Fibroblast of pulmonary artery (primary cell): ENCODE measurements around the gene PKMYT1.
A peak's percentile ranks its signal among the peaks of the same experiment; 100 is the strongest.

Experiments used
- DNase-seq: peaks from one replicate; pipeline ENCODE4 v3.0.0-alpha.2; 2010; ENCODE audit warnings: low read depth
- H3K4me3 ChIP-seq: replicated peaks from 2 replicates; pipeline ENCODE4 v1.5.1; 2011; ENCODE audit warnings: low read depth, mild to moderate bottlenecking, control low read depth, low read length, moderate library complexity
- CTCF ChIP-seq: IDR thresholded peaks from 2 replicates; pipeline ENCODE4 v1.5.1; 2011; ENCODE audit warnings: mild to moderate bottlenecking, control low read depth, low read length, inconsistent platforms; ENCODE audit errors: missing control alignments

The PKMYT1 gene

GRCh38 chr16:2980227-2981176 lies at the start of gene PKMYT1:
Gene PKMYT1 (minus strand): TSS chr16:2980446. CDS start chr16:2979657, 789 bp downstream.
- no peak for TF ChIP-seq CTCF
- peak; percentile 83 for DNase-seq
- peak within 1 kb of the TSS; percentile 69 for H3K4me3 ChIP-seq

- peak; percentile 31 for DNase-seq
- TF ChIP-seq CTCF = no peak
- peak overlapping the region; percentile 14 for H3K4me3 ChIP-seq
Measured at GRCh38 chr16:3029491-3030221, 49.4 kb upstream of the PKMYT1 start.

GRCh38 chr16:3028716-3029319 lies 48.6 kb upstream of the PKMYT1 start:
- TF ChIP-seq CTCF = no peak
- no peak overlapping the region for H3K4me3 ChIP-seq
- DNase-seq = no peak

GRCh38 chr16:3027983-3028715 lies 47.9 kb upstream of the PKMYT1 start:
- peak; percentile 74 for DNase-seq
- H3K4me3 ChIP-seq = no peak overlapping the region
- TF ChIP-seq CTCF = peak; percentile 58

- TF ChIP-seq CTCF = no peak
- no peak overlapping the region for H3K4me3 ChIP-seq
- DNase-seq = no peak
Measured at GRCh38 chr16:3027489-3027795, 47.2 kb upstream of the PKMYT1 start.
